K562 (cell line): ENCODE measurements around the gene DYRK1A. TPM values are rescaled to one million over a fixed set of nuclear protein-coding genes. Genes with fewer than 3 reads are reported as not detected.
A peak's percentile ranks its signal among the peaks of the same experiment; 100 is the strongest.

Experiments
- ADNP ChIP-seq: fragments of 200-800 bp; sonication (Bioruptor generic); IDR thresholded peaks from 2 replicates; pipeline ENCODE4 v1.6.1; 2016; ENCODE audit warnings: missing genetic modification characterization, missing compliant biosample characterization
- ARHGAP35 ChIP-seq: fragments of 450-650 bp; IDR thresholded peaks from 2 replicates; pipeline ENCODE4 v1.6.1; 2018; ENCODE audit not compliant: partially characterized antibody
- CBFA2T2 ChIP-seq: fragments of 450-650 bp; conservative IDR thresholded peaks from 2 replicates; pipeline ENCODE4 v1.6.1; 2017; ENCODE audit warnings: mild to moderate bottlenecking
- CBX8 ChIP-seq: fragments of 200-600 bp; sonication (generic); IDR thresholded peaks from 2 replicates; pipeline ENCODE4 v1.6.1; 2012; ENCODE audit warnings: borderline replicate concordance, mixed run types, low read depth, mild to moderate bottlenecking, moderate library complexity, mixed read lengths, low read length, control low read depth, inconsistent platforms; ENCODE audit not compliant: poor library complexity, severe bottlenecking; ENCODE audit errors: extremely low read depth
- CSDE1 ChIP-seq, 2 experiments: fragments of 450-650 bp; IDR thresholded peaks; 2 replicates each; pipeline ENCODE4 v1.6.1; 2016; ENCODE audit warnings: mild to moderate bottlenecking in 1 of 2
- FOSL1 ChIP-seq: fragments of 200-800 bp; sonication (Bioruptor generic); conservative IDR thresholded peaks from 2 replicates; pipeline ENCODE4 v1.6.1; 2016; ENCODE audit warnings: missing genetic modification characterization, missing compliant biosample characterization
- IFI16 ChIP-seq: fragments of 250-450 bp; sonication (Bioruptor Pico); IDR thresholded peaks from 2 replicates; pipeline ENCODE4 v2.1.2; 2022; ENCODE audit warnings: mild to moderate bottlenecking, inconsistent platforms
- MLX ChIP-seq, 2 experiments: fragments of 450-650 bp in 1 of 2; sonication (generic) in 1 of 2; formaldehyde crosslinking; conservative IDR thresholded peaks; 2 replicates each; pipeline versions ENCODE4 v1.4.0 to v1.8.1; 2020 to 2022; ENCODE audit warnings: mild to moderate bottlenecking in 1 of 2, missing genetic modification reagents in 1 of 2
- NKRF ChIP-seq: fragments of 450-650 bp; IDR thresholded peaks from 2 replicates; pipeline ENCODE4 v1.6.1; 2016; ENCODE audit warnings: borderline replicate concordance
- RBM15 ChIP-seq: fragments of 200-400 bp; formaldehyde crosslinking; IDR thresholded peaks from 2 replicates; pipeline ENCODE4 v1.6.1; 2018; ENCODE audit warnings: mild to moderate bottlenecking, low read length, moderate library complexity; ENCODE audit not compliant: insufficient read depth
- TCF3 ChIP-seq: sonication (generic); formaldehyde crosslinking; IDR thresholded peaks from 2 replicates; pipeline ENCODE4 v1.4.0; 2020; ENCODE audit warnings: mild to moderate bottlenecking, missing genetic modification reagents
- TFE3 ChIP-seq: fragments of 450-650 bp; formaldehyde crosslinking; IDR thresholded peaks from 2 replicates; pipeline ENCODE4 v1.4.0; 2020; ENCODE audit warnings: mild to moderate bottlenecking, mixed read lengths
- TRIM24 ChIP-seq, 2 experiments: fragments of 450-650 bp; IDR thresholded peaks; 2 replicates each; pipeline ENCODE4 v1.6.1; 2016
- YY1 ChIP-seq, 3 experiments: IDR thresholded peaks; 2 replicates each; pipeline ENCODE4 v1.6.1; 2011; ENCODE audit warnings: low read length in 2 of 3, mild to moderate bottlenecking in 2 of 3, moderate library complexity in 2 of 3, borderline replicate concordance in 1 of 3, control low read depth in 1 of 3, low read depth in 1 of 3; ENCODE audit not compliant: insufficient read depth in 3 of 3, insufficient replicate concordance in 2 of 3, control insufficient read depth in 1 of 3, insufficient read length in 1 of 3; ENCODE audit errors: extremely low read depth in 1 of 3
- ZFP36 ChIP-seq: fragments of 150-350 bp; IDR thresholded peaks from 2 replicates; pipeline ENCODE4 v1.6.1; 2018; ENCODE audit warnings: low read length, low read depth; ENCODE audit not compliant: partially characterized antibody
- ZNF165 ChIP-seq: fragments of 250-450 bp; sonication (Bioruptor Pico); IDR thresholded peaks from 2 replicates; pipeline ENCODE4 v1.4.0; 2020; ENCODE audit warnings: borderline replicate concordance
- ZNF212 ChIP-seq: fragments of 450-650 bp; formaldehyde crosslinking; IDR thresholded peaks from 2 replicates; pipeline ENCODE4 v1.4.0; 2020; ENCODE audit warnings: mild to moderate bottlenecking
- ZNF24 ChIP-seq: fragments of 450-650 bp; IDR thresholded peaks from 2 replicates; pipeline ENCODE4 v1.6.1; 2016
- ZNF274 ChIP-seq: IDR thresholded peaks from 2 replicates; pipeline ENCODE4 v1.6.1; 2011; ENCODE audit warnings: low read depth, mild to moderate bottlenecking, low read length, moderate library complexity, borderline replicate concordance
- ZNF354B ChIP-seq: fragments of 250-450 bp; sonication (Bioruptor Pico); IDR thresholded peaks from 2 replicates; pipeline ENCODE4 v1.4.0; 2020
- ZNF384 ChIP-seq: IDR thresholded peaks from 2 replicates; pipeline ENCODE4 v1.6.1; 2012; ENCODE audit warnings: low read depth, low read length, improper control_type of control experiment
- ZNF408 ChIP-seq: fragments of 250-450 bp; sonication (Bioruptor Pico); IDR thresholded peaks from 2 replicates; pipeline ENCODE4 v1.4.0; 2020; ENCODE audit warnings: low read depth, mild to moderate bottlenecking, moderate library complexity
- ZNF655 ChIP-seq: fragments of 250-450 bp; sonication (Bioruptor Pico); IDR thresholded peaks from 2 replicates; pipeline ENCODE4 v1.5.0; 2021
- ZNF707 ChIP-seq: fragments of 250-450 bp; sonication (Bioruptor Pico); conservative IDR thresholded peaks from 2 replicates; pipeline ENCODE4 v1.8.0; 2022; ENCODE audit warnings: inconsistent platforms, mild to moderate bottlenecking, moderate library complexity
- polyA plus RNA-seq, 8 experiments: library from polyadenylated mRNA; depleted of rRNA in 4 of 8; stranded (reverse) in 5 of 8; unstranded in 3 of 8; fragments of >200 nt; fragmentation: Nextera tagmentation in 2 of 8; fragmentation: Illumina TruSeq in 1 of 8; extraction: Ambion mirVana in 2 of 8; extraction: Trizol in 1 of 8; gene quantifications; 2 replicates each; pipeline versions ENCODE4 v1.2.1 to v1.2.3, GENCODE V29; 2011 to 2014; ENCODE audit warnings: inconsistent platforms in 1 of 8, missing spikeins in 1 of 8
- total RNA-seq, 7 experiments: library from RNA; depleted of rRNA in 6 of 7; stranded (reverse); fragments of >200 nt in 6 of 7; fragmentation: Illumina TruSeq in 2 of 7; extraction: Trizol in 2 of 7; gene quantifications; 2 replicates each; pipeline versions ENCODE4 v1.2.1 to v1.2.3, GENCODE V29; 2011 to 2021; ENCODE audit warnings: low replicate concordance in 1 of 7

The DYRK1A gene
- total and polyA plus RNA-seq, 9 of the 15 experiments (the other 6 are each of a cell fraction or from before 2014, with no cell fraction given), result 3.7 to 64.8 (median 42.3) TPM

GRCh38 chr21:37450445-37450941 is 83.9 kb downstream of the DYRK1A start (continued):
- TF ChIP-seq TFE3, result no peak
- TF ChIP-seq ZNF212, result no peak
- TF ChIP-seq ARHGAP35, result no peak
- TF ChIP-seq ZNF655 (CRISPR knock-in tag), result no peak
- no peak for TF ChIP-seq ZFP36
- no peak for TF ChIP-seq ZNF384
- 0 out of 2 replicates have a peak, but pooled peaks have one; percentile 19 for TF ChIP-seq ZNF24
- peak; percentile 68 for TF ChIP-seq FOSL1 (tag)
- TF ChIP-seq TCF3 (CRISPR knock-in tag), result peak; percentile 78
- no peak for TF ChIP-seq CSDE1 (IDR thresholded peaks at IDR 0.05)
- no peak for TF ChIP-seq YY1 (IDR thresholded peaks at IDR 0.05; ENCODE audit: borderline replicate concordance in 1 of 3, control insufficient read depth in 1 of 3, extremely low read depth in 1 of 3, insufficient read depth in 3 of 3, insufficient read length in 1 of 3, insufficient replicate concordance in 2 of 3, low read depth in 1 of 3, low read length in 2 of 3)
- TF ChIP-seq TRIM24 (IDR thresholded peaks at IDR 0.05), result 0 out of 4 replicates have a peak, but pooled peaks of 1 of the 2 experiments have one; percentile 36
- no peak for TF ChIP-seq ZNF274
- TF ChIP-seq CBFA2T2, result peak; percentile 59; the same call in 1 of the 2 replicates
- no peak for TF ChIP-seq ADNP (tag)
- TF ChIP-seq CBX8, result no peak
- TF ChIP-seq RBM15, result no peak
- no peak for TF ChIP-seq ZNF354B
- TF ChIP-seq ZNF707 (CRISPR knock-in tag), result no peak
- no peak for TF ChIP-seq ZNF165 (CRISPR knock-in tag)
- TF ChIP-seq NKRF, result peak; percentile 74
- no peak for TF ChIP-seq MLX (CRISPR knock-in tag; conservative IDR thresholded peaks at IDR 0.05)
- no peak for TF ChIP-seq ZNF408 (CRISPR knock-in tag)
- no peak for TF ChIP-seq IFI16 (CRISPR knock-in tag)
